Measurements from ENCODE around the gene EFNB2.

EFNB2 gene

GRCh38 chr13:106526738-106527444, 8.6 kb downstream of the EFNB2 start:
- no peak for DNase-seq (ENCODE audit: low read depth in 2 of 2, low spot score in 1 of 2)

GRCh38 chr13:106525865-106526264, 9.6 kb downstream of the EFNB2 start:
- no peak for DNase-seq (ENCODE audit: low read depth in 2 of 2, low spot score in 1 of 2)

- DNase-seq (ENCODE audit: low read depth in 2 of 2, low spot score in 1 of 2): no peak
Observed at GRCh38 chr13:106524108-106524507, 11.4 kb downstream of the EFNB2 start.

- no peak for DNase-seq (ENCODE audit: low read depth in 2 of 2, low spot score in 1 of 2)
Observed at GRCh38 chr13:106523576-106523975, 11.9 kb downstream of the EFNB2 start.

- no peak for DNase-seq (ENCODE audit: low read depth in 2 of 2, low spot score in 1 of 2)
Observed at GRCh38 chr13:106522898-106523525, 12.4 kb downstream of the EFNB2 start.

- no peak for DNase-seq (ENCODE audit: low read depth in 2 of 2, low spot score in 1 of 2)
Observed at GRCh38 chr13:106522112-106522705, 13.3 kb downstream of the EFNB2 start.

- DNase-seq (ENCODE audit: low read depth in 2 of 2, low spot score in 1 of 2): no peak
Observed at GRCh38 chr13:106521095-106521799, 14.2 kb downstream of the EFNB2 start.

GRCh38 chr13:106520251-106521054, 15.0 kb downstream of the EFNB2 start:
- DNase-seq (ENCODE audit: low read depth in 2 of 2, low spot score in 1 of 2): no peak

- DNase-seq (ENCODE audit: low read depth in 2 of 2, low spot score in 1 of 2): no peak
Observed at GRCh38 chr13:106518512-106518911, 16.9 kb downstream of the EFNB2 start.

GRCh38 chr13:106517109-106517847, 18.2 kb downstream of the EFNB2 start:
- no peak for DNase-seq (ENCODE audit: low read depth in 2 of 2, low spot score in 1 of 2)

GRCh38 chr13:106515635-106516254, 19.7 kb downstream of the EFNB2 start:
- no peak for DNase-seq (ENCODE audit: low read depth in 2 of 2, low spot score in 1 of 2)

- no peak for DNase-seq (ENCODE audit: low read depth in 2 of 2, low spot score in 1 of 2)
Observed at GRCh38 chr13:106514928-106515634, 20.4 kb downstream of the EFNB2 start.

- no peak for DNase-seq (ENCODE audit: low read depth in 2 of 2, low spot score in 1 of 2)
Observed at GRCh38 chr13:106513025-106513983, 22.2 kb downstream of the EFNB2 start.

GRCh38 chr13:106507560-106508274, 27.7 kb downstream of the EFNB2 start:
- DNase-seq (ENCODE audit: low read depth in 2 of 2, low spot score in 1 of 2): no peak

- no peak for DNase-seq (ENCODE audit: low read depth in 2 of 2, low spot score in 1 of 2)
Observed at GRCh38 chr13:106506286-106506685, 29.2 kb downstream of the EFNB2 start.

- no peak for DNase-seq (ENCODE audit: low read depth in 2 of 2, low spot score in 1 of 2)
Observed at GRCh38 chr13:106505732-106506131, 29.7 kb downstream of the EFNB2 start.

GRCh38 chr13:106505295-106505694, 30.2 kb downstream of the EFNB2 start:
- no peak for DNase-seq (ENCODE audit: low read depth in 2 of 2, low spot score in 1 of 2)
